Keratinocyte (primary cell): Measurements from ENCODE around the gene TEX51. TPM values are rescaled to one million over a fixed set of nuclear protein-coding genes. Genes with fewer than 3 reads are reported as not detected.

Source experiments
- DNase-seq: peaks from one replicate; pipeline ENCODE4 v3.0.0-alpha.2; 2011; ENCODE audit warnings: low read depth, missing footprints, low spot score
- FAIRE-seq: peaks from 2 replicates; lab custom pipeline; 2011; peaks lifted over from hg19 to GRCh38; lab: Jason Lieb, UNC
- H2AFZ ChIP-seq: 2 replicates; pipeline ENCODE4 v1.6.0; 2012; ENCODE audit warnings: low read length, control low read depth, inconsistent platforms; ENCODE audit not compliant: control insufficient read depth
- H3K27ac ChIP-seq: 2 replicates; pipeline ENCODE4 v1.5.1; 2011; ENCODE audit warnings: low read length; ENCODE audit not compliant: control insufficient read depth, insufficient read depth
- H3K27me3 ChIP-seq: 3 replicates; pipeline ENCODE4 v1.6.0; 2011; ENCODE audit warnings: low read length; ENCODE audit not compliant: control insufficient read depth, insufficient read depth; ENCODE audit errors: extremely low read depth
- H3K36me3 ChIP-seq, 2 experiments: 2 replicates in 1 of 2; 3 replicates in 1 of 2; pipeline ENCODE4 v1.5.1; 2011; ENCODE audit warnings: low read length in 2 of 2, mild to moderate bottlenecking in 1 of 2; ENCODE audit not compliant: control insufficient read depth in 2 of 2, insufficient read depth in 2 of 2; ENCODE audit errors: extremely low read depth in 1 of 2
- H3K4me1 ChIP-seq: 3 replicates; pipeline ENCODE4 v1.5.1; 2011; ENCODE audit warnings: low read length; ENCODE audit not compliant: control insufficient read depth, insufficient read depth; ENCODE audit errors: extremely low read depth
- H3K4me2 ChIP-seq: 3 replicates; pipeline ENCODE4 v1.6.0; 2011; ENCODE audit warnings: low read depth, low read length; ENCODE audit not compliant: control insufficient read depth, insufficient read depth; ENCODE audit errors: extremely low read depth
- H3K4me3 ChIP-seq, 3 experiments: fragments of 200-600 bp in 1 of 3; sonication (generic) in 1 of 3; 2 replicates in 2 of 3; 3 replicates in 1 of 3; pipeline ENCODE4 v1.5.1; 2011 to 2016; ENCODE audit warnings: low read length in 3 of 3, mild to moderate bottlenecking in 3 of 3, control low read depth in 2 of 3, inconsistent platforms in 1 of 3, low read depth in 1 of 3, mixed read lengths in 1 of 3, mixed run types in 1 of 3, moderate library complexity in 1 of 3; ENCODE audit not compliant: control insufficient read depth in 2 of 3, insufficient read depth in 2 of 3; ENCODE audit errors: extremely low read depth in 1 of 3
- H3K79me2 ChIP-seq: 2 replicates; pipeline ENCODE4 v1.6.0; 2012; ENCODE audit warnings: low read length; ENCODE audit not compliant: control insufficient read depth, insufficient read depth
- H3K9ac ChIP-seq: 3 replicates; pipeline ENCODE4 v1.6.0; 2011; ENCODE audit warnings: low read length; ENCODE audit not compliant: control insufficient read depth, insufficient read depth; ENCODE audit errors: extremely low read depth
- H3K9me1 ChIP-seq: 3 replicates; pipeline ENCODE4 v1.6.0; 2011; ENCODE audit warnings: low read length; ENCODE audit not compliant: control insufficient read depth, insufficient read depth; ENCODE audit errors: extremely low read depth
- H3K9me3 ChIP-seq: 2 replicates; pipeline ENCODE4 v1.5.1; 2012; ENCODE audit warnings: low read depth, low read length; ENCODE audit not compliant: control insufficient read depth
- H4K20me1 ChIP-seq: 3 replicates; pipeline ENCODE4 v1.6.0; 2011; ENCODE audit warnings: low read length; ENCODE audit not compliant: control insufficient read depth, insufficient read depth; ENCODE audit errors: extremely low read depth
- CTCF ChIP-seq, 3 experiments: IDR thresholded peaks in 1 of 3; conservative IDR thresholded peaks in 1 of 3; optimal IDR thresholded peaks in 1 of 3; 2 replicates in 2 of 3; 3 replicates in 1 of 3; pipeline versions ENCODE3 to v1.5.1; 2011; ENCODE audit warnings: low read length in 3 of 3, mild to moderate bottlenecking in 3 of 3, moderate library complexity in 2 of 3, control low read depth in 1 of 3, inconsistent platforms in 1 of 3; ENCODE audit not compliant: insufficient read depth in 2 of 3; ENCODE audit errors: extremely low read depth in 1 of 3
- EZH2 ChIP-seq: IDR thresholded peaks from one replicate; pipeline ENCODE4 v1.6.1; 2012; ENCODE audit warnings: inconsistent platforms, mild to moderate bottlenecking, low read length, moderate library complexity
- dilution Hi-C: fragments of 300-500 bp; cut with MboI; formaldehyde crosslinking; loops from one replicate; pipeline ENCODE4 v1.7.0; 2020; ENCODE audit warnings: low sequenced_read_pairs; ENCODE audit not compliant: extremely low pct_ligation_motif_present
- polyA plus RNA-seq, 5 experiments: library from polyadenylated mRNA; depleted of rRNA in 3 of 5; stranded (reverse) in 3 of 5; stranded (forward) in 1 of 5; unstranded in 1 of 5; fragments of >200 nt; gene quantifications; 1 replicate in 1 of 5; 2 replicates in 3 of 5; 3 replicates in 1 of 5; pipeline versions ENCODE4 v1.2.1 to v1.2.3, GENCODE V29; 2011 to 2012; ENCODE audit warnings: missing spikeins in 2 of 5, low read depth in 1 of 5, low replicate concordance in 1 of 5

Gene TEX51
- polyA plus RNA-seq, 1 donor (not counting 4 experiments of a cell fraction or from before 2014, with no cell fraction given) = not detected

- dilution Hi-C loops = no loop called here
- no peak for FAIRE-seq
- H2AFZ ChIP-seq = no peak overlapping the region
- no peaks in the 10 kb centered on the region for H3K4me1 ChIP-seq
- H3K9me1 ChIP-seq = no peaks in the 10 kb centered on the region
- no peak for DNase-seq
- no peaks in the 10 kb centered on the region for H3K27me3 ChIP-seq
- H3K79me2 ChIP-seq = no peaks in the 10 kb centered on the region
- no peaks in the 10 kb centered on the region for H3K36me3 ChIP-seq
- H3K4me3 ChIP-seq = no peak overlapping the region
- TF ChIP-seq EZH2 (no peak), CTCF (optimal IDR thresholded peaks at IDR 0.05 in 1 of 3, IDR thresholded peaks at IDR 0.05 in 1 of 3, conservative IDR thresholded peaks at IDR 0.05 in 1 of 3; ENCODE audit: extremely low read depth in 1 of 3, insufficient read depth in 2 of 3, low read length in 3 of 3) (no peak)
- H3K9me3 ChIP-seq = no peaks in the 10 kb centered on the region
- H3K4me2 ChIP-seq = no peak overlapping the region
- no peak overlapping the region for H3K9ac ChIP-seq
- H4K20me1 ChIP-seq = no peaks in the 10 kb centered on the region
- no peak overlapping the region for H3K27ac ChIP-seq
Observed at GRCh38 chr2:126866451-126866850, 32.2 kb upstream of the TEX51 start.

GRCh38 chr2:126874961-126875360 is 23.7 kb upstream of the TEX51 start:
- Histone ChIP-seq H3K9me3 (peaks cover 3% of the 10 kb centered on the region), H3K4me2 (no peak overlapping the region), H3K4me3 (no peak overlapping the region), H3K9me1 (no peaks in the 10 kb centered on the region), H3K9ac (no peak overlapping the region), H3K4me1 (no peaks in the 10 kb centered on the region), H2AFZ (no peak overlapping the region), H4K20me1 (no peaks in the 10 kb centered on the region), H3K36me3 (no peaks in the 10 kb centered on the region), H3K27ac (no peak overlapping the region), H3K27me3 (no peaks in the 10 kb centered on the region), H3K79me2 (no peaks in the 10 kb centered on the region)
- DNase-seq (no peak), FAIRE-seq (no peak)
- TF ChIP-seq CTCF (optimal IDR thresholded peaks at IDR 0.05 in 1 of 3, IDR thresholded peaks at IDR 0.05 in 1 of 3, conservative IDR thresholded peaks at IDR 0.05 in 1 of 3; ENCODE audit: extremely low read depth in 1 of 3, insufficient read depth in 2 of 3, low read length in 3 of 3) (no peak), EZH2 (no peak)
- dilution Hi-C loops = no loop called here
